KMS-11 (cell line): ENCODE results near the gene PKP2.

Experiments
- H2AFZ ChIP-seq: fragments of 200-600 bp; sonication (generic); 2 replicates; pipeline ENCODE4 v1.6.1; 2016; ENCODE audit warnings: antibody characterized with exemption, mixed run types, low read depth
- H3K27ac ChIP-seq: fragments of 200-600 bp; sonication (generic); 2 replicates; pipeline ENCODE4 v1.6.1; 2016; ENCODE audit warnings: mild to moderate bottlenecking, mixed run types
- H3K27me3 ChIP-seq: fragments of 200-600 bp; sonication (generic); 2 replicates; pipeline ENCODE4 v1.6.1; 2017; ENCODE audit warnings: mild to moderate bottlenecking, low read depth, mixed run types, moderate library complexity; ENCODE audit not compliant: insufficient read depth
- H3K36me3 ChIP-seq: fragments of 200-600 bp; sonication (generic); 2 replicates; pipeline ENCODE4 v1.6.1; 2017; ENCODE audit warnings: mild to moderate bottlenecking, mixed run types; ENCODE audit not compliant: insufficient read depth
- H3K4me1 ChIP-seq: fragments of 200-600 bp; sonication (generic); 2 replicates; pipeline ENCODE4 v1.6.1; 2016; ENCODE audit warnings: mild to moderate bottlenecking, low read depth, mixed run types; ENCODE audit not compliant: poor library complexity, severe bottlenecking
- H3K4me2 ChIP-seq: fragments of 200-600 bp; sonication (generic); 2 replicates; pipeline ENCODE4 v1.7.0; 2016; ENCODE audit warnings: mild to moderate bottlenecking, mixed run types
- H3K4me3 ChIP-seq: fragments of 200-600 bp; sonication (generic); IDR thresholded peaks from 2 replicates; pipeline ENCODE4 v1.6.1; 2017; ENCODE audit warnings: low read depth, low read length, mixed read lengths; ENCODE audit not compliant: insufficient read depth
- H3K79me2 ChIP-seq: fragments of 200-600 bp; sonication (generic); 2 replicates; pipeline ENCODE4 v1.6.1; 2016; ENCODE audit warnings: low read depth, mixed run types; ENCODE audit not compliant: insufficient read depth
- H3K9ac ChIP-seq: fragments of 200-600 bp; sonication (generic); 2 replicates; pipeline ENCODE4 v1.6.1; 2016; ENCODE audit warnings: mild to moderate bottlenecking, mixed run types
- H4K20me1 ChIP-seq: fragments of 200-600 bp; sonication (generic); 2 replicates; pipeline ENCODE4 v1.6.1; 2016; ENCODE audit warnings: mild to moderate bottlenecking, mixed run types; ENCODE audit not compliant: insufficient read depth
- CTCF ChIP-seq: fragments of 200-600 bp; sonication (generic); conservative IDR thresholded peaks from 2 replicates; pipeline ENCODE4 v1.6.1; 2017; ENCODE audit warnings: low read depth, mild to moderate bottlenecking, antibody characterized with exemption, low read length, moderate library complexity, mixed read lengths

PKP2 gene

GRCh38 chr12:32754111-32754510 is 142.5 kb downstream of the PKP2 start:
- H3K27me3 ChIP-seq, result no peaks in the 10 kb centered on the region
- peaks cover 22% of the 10 kb centered on the region for H3K4me1 ChIP-seq
- H4K20me1 ChIP-seq, result no peaks in the 10 kb centered on the region
- H3K36me3 ChIP-seq, result no peaks in the 10 kb centered on the region; the same call in 1 of the 2 replicates
- H2AFZ ChIP-seq, result no peak overlapping the region
- no peak for TF ChIP-seq CTCF
- 0 out of 2 replicates have a peak overlapping the region, but pooled peaks have one; percentile 96 for H3K9ac ChIP-seq
- peaks cover 16% of the 10 kb centered on the region; the same call in 1 of the 2 replicates for H3K79me2 ChIP-seq
- H3K4me2 ChIP-seq, result peak overlapping the region; percentile 97
- H3K27ac ChIP-seq, result no peak overlapping the region; the same call in 1 of the 2 replicates
- H3K4me3 ChIP-seq, result no peak overlapping the region

- no peak overlapping the region for H3K9ac ChIP-seq
- peak overlapping the region; percentile 97; the same call in 1 of the 2 replicates for H3K4me2 ChIP-seq
- peaks cover 16% of the 10 kb centered on the region; the same call in 1 of the 2 replicates for H3K79me2 ChIP-seq
- H3K27me3 ChIP-seq, result no peaks in the 10 kb centered on the region
- no peak overlapping the region for H3K27ac ChIP-seq
- peaks cover 22% of the 10 kb centered on the region for H3K4me1 ChIP-seq
- no peaks in the 10 kb centered on the region for H4K20me1 ChIP-seq
- H2AFZ ChIP-seq, result no peak overlapping the region
- TF ChIP-seq CTCF, result no peak
- no peaks in the 10 kb centered on the region; the same call in 1 of the 2 replicates for H3K36me3 ChIP-seq
- H3K4me3 ChIP-seq, result no peak overlapping the region
These were observed 143.0 kb downstream of the PKP2 start for GRCh38 chr12:32753605-32754004.

GRCh38 chr12:32743264-32743663 is 153.3 kb downstream of the PKP2 start:
- H3K27ac ChIP-seq, result no peak overlapping the region
- no peaks in the 10 kb centered on the region for H3K27me3 ChIP-seq
- no peaks in the 10 kb centered on the region for H4K20me1 ChIP-seq
- H3K4me3 ChIP-seq, result no peak overlapping the region
- no peaks in the 10 kb centered on the region for H3K4me1 ChIP-seq
- H3K9ac ChIP-seq, result no peak overlapping the region
- TF ChIP-seq CTCF, result no peak
- no peaks in the 10 kb centered on the region for H3K79me2 ChIP-seq
- no peak overlapping the region for H3K4me2 ChIP-seq
- peaks cover 8% of the 10 kb centered on the region; the same call in 1 of the 2 replicates for H3K36me3 ChIP-seq
- H2AFZ ChIP-seq, result no peak overlapping the region

- Histone ChIP-seq H3K9ac (no peak overlapping the region), H3K4me2 (no peak overlapping the region), H3K4me3 (no peak overlapping the region), H3K27me3 (no peaks in the 10 kb centered on the region), H3K4me1 (no peaks in the 10 kb centered on the region), H3K79me2 (no peaks in the 10 kb centered on the region), H3K36me3 (peaks cover 8% of the 10 kb centered on the region; the same call in 1 of the 2 replicates), H4K20me1 (no peaks in the 10 kb centered on the region), H2AFZ (no peak overlapping the region), H3K27ac (no peak overlapping the region)
- TF ChIP-seq CTCF, result no peak
These were observed 154.4 kb downstream of the PKP2 start for GRCh38 chr12:32742133-32742532.
